NCI-H748 (cell line): Measurements from ENCODE around the gene CCM2.

Experiments used
- DNase-seq: peaks from one replicate; lab custom pipeline; 2025; ENCODE audit not compliant: unreplicated experiment; lab: John Stamatoyannopoulos, UW

Gene CCM2

DNA sequence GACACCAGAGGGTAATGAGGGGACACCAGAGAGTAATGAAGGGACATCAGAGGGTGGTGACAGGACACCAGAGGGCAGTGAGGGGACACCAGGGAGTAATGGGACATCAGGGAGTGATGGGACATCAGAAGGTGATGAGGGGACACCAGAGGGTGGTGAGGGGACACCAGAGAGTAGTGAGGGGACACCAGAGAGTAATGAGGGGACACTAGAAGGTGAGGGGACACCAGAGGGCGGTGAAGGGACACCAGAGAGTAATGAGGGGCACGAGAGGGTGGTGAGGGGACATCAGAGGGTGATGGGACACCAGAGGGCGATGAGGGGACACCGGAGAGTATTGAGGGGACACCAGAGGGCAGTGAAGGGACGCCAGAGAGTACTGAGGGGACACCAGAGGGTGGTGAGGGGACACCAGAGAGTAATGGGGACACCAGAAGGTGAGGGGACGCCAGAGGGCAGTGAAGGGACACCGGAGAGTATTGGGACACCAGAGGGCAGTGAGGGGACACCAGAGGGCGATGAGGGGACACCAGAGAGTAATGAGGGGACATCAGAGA, 78.2 kb downstream of the CCM2 start:
- no peak for DNase-seq

DNA sequence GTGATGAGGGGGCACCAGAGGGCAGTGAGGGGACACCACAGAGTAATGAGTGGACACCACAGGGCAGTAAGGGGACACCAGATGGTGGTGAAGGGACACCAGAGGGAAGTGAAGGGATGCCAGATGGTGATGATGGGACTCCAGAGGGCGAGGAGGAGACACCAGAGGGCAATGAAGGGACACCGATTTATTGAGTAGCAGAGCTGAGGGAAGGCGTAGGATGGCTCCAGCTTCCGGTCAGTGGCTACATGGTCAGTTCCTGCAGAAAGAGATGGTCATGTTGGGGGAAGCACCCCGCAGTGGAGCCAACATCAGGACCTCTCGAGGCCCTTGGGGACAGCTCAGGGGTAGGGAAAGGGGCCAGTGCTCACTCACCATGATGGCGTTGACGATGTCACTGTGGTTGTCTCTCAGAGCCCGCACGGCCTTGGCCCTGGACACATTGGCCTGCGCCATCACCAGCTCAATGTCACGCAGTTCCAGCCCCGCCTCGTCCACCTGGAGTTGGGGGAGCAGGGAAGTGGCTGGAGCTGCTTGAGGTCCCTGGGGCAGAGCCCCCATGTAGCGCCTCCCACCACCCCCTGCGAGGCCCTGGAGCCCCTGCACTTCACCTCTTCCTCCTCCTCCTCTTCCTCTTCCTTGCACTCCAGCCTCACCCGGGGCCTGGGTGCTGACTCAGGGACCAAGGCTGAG, 80.4 kb downstream of the CCM2 start:
- DNase-seq: no peak

DNA sequence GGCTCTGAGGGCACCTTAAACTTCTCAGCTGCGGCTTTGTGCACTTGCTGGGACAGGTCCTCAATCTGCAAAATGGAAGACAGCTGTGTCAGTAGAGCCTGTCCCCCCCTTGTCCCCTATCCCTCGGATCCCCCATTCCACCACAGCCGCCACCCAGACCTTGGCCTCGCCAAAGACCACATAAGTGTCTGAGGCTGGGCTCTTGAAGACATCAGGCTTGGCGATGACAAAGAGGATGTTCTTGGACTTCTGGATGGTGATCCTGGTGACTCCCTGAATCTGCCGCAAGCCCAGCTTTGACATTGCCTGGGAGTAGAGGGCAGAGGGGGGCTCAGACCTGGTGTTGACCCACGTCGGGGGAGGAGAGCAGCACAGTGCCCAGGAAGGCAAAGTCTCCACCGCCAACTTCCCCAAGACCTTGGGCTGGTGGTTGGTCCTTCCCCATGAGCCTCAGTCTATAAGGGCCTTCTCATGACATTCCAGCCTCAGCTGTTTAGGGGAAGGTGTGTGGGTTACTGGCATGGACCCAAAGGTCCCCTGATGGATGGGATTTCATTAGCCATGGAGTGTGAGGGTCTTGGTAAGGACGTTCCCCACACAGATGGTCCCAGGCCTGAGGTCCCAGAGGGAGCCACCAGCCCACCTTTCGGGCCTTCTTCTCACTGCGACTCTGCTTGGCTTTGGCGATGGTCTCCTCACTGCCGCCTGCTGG, 81.1 kb downstream of the CCM2 start:
- DNase-seq: no peak

DNA sequence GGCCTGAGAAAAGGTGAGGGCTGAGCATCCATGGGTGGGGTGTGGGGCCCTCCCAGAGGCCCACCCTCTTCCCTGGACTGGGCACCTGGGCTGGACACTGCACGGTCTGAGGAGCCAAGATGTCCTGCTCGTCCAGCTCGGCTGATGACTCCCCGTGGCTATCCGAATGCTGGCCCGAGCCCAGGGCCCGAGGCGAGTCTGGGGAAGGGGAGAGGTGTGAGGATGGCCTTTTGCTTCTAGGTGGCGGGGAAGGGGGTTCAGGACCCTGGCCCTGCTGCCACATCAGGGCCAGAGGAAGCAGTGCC, 81.6 kb downstream of the CCM2 start:
- no peak for DNase-seq

DNA sequence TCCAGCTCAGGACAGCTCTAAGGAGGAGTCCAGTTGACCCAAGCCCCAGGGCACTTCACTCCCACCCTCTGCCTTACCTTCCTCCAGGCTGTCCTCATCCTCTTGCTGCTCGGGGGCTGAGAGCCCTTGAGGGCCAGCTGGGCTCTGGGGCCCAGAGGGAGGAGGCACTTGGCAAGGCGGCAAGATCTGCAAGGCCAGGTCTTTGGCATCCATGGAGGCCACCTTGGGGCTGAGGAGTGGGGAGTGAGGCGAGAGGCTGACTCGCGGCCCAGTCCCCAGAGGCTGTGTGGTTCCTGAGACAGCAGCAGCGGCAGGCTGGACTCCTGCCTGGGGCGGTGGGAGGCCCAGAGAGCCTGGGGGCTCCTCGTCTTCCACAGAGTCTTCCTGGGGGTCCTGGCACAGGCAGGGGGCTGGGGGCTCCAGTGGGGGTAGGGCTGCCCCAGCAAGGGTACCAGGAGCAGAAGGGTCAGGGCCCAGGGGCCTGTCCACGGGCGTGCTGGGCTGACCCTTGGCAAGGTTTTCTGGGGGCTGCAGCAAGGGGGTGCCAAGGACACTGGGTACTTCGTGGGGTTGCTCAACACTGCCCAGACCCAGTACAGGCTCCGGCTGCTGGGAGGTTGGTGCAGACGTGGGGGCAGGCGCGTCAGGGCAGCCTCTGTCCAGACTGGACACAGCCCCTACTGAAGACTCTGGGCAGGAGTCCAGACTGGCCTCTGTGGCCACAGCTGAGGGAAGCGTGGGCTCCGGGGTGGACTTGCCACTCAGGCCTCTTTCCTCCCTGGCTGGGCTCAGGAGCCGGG, 82.2 kb downstream of the CCM2 start:
- DNase-seq: no peak

DNA sequence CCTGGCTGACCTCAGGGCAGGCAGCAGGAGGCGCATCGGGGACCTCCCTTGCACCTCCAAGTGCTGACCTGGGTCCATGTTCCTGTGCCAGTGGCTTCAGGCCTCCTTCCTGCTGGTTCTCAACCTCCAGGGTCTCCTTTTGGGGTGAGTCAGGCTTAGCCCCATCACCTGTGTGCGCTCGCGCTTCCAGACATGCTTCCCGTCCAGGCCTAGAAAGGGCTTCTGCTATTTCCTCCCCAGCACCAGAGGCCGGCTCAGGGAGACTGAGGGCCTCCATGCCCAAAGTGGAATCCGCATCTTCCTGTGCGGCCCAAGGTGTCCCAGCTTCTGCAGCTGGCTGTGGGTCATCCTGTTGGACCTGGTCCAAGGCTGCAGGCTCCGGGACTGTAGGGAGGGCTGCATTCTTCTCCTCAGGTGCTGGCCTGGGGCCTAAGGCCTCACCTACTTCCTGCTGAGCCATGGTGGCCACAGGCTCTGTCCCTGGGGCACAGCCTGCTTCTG, 82.9 kb downstream of the CCM2 start:
- no peak for DNase-seq

DNA sequence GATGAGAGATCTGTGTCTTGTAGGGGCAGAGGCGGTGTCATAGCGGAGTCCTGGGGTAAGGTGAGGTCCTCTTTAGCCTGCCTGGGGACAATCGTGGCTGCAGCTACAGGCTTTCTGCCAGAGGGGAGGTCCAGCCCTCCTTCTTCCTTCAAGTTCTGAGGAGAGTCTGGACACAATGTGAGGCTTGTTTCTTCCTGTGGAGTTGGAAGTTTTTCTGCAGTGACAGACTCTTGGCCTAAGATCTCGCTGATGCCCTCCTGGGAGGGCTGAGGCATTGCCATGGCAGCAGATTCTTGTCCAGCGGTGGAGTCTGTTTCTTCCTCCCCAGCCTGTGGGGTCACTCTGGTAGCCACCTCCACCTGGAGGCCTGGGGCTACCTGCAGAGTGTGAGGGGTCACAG, 84.3 kb downstream of the CCM2 start:
- no peak for DNase-seq

DNA sequence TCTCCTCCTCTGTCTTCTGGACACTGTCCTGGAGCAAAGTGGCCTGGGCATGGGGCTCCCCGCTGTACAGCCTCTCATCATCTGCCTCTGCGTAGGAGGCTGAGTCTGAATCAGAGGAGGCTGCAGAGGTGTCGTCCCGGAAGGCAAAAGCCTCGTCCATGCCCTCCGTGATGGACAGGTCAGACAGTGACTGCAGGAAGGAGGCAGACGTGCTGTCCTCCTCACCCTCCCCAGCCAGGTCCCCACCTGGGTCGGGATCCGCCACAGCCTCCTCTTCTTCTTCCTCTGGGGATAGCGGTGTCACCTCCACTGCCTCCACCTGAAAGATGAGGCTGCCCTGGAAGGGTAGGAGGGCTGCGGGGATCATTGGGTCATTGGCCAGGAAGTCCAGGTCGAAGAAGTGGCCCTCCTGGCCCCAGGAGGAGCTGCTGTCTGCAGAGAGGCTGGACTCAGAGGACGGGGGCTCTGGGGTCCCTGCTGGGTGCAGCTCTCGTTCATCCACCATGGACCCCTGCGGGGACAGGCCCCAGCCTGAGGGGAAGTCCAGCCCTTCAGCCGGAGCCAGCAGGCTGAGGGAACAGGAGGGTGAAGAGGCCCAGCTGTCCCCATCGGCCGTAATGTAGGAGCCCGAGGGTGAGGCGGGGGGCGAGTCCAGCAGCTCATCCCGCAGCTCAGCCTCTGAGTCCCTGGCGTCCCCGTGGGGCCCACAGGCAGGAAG, 85.1 kb downstream of the CCM2 start:
- DNase-seq: no peak

DNA sequence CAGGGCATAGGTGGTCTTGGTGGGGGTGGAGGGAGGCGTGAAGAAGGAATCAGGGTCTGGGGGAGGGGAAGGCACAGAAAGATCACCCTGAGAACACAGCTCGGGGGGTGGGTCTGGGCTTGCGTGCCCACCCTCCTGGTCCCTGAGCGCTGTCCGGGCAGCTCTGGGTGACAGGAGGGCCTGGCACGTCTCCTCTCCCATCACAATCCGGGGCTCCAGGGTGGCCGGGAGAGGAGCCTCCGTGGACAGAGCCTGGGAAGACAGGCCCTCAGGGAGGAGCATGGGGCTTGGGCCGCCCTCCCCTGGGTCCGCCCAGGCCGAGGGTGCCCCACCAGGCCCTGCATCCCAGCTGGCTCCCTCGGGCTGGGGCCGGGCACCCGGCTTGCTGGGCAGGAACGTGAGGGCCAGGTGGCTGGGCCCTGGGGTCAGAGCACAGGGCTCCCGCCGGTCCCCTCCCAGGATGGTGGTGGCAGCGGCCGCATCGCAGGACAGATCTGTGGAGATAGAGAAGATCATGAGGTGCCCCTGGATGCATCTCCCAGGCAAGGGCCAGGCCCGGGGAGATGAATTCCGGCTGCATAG, 85.7 kb downstream of the CCM2 start:
- DNase-seq: no peak

DNA sequence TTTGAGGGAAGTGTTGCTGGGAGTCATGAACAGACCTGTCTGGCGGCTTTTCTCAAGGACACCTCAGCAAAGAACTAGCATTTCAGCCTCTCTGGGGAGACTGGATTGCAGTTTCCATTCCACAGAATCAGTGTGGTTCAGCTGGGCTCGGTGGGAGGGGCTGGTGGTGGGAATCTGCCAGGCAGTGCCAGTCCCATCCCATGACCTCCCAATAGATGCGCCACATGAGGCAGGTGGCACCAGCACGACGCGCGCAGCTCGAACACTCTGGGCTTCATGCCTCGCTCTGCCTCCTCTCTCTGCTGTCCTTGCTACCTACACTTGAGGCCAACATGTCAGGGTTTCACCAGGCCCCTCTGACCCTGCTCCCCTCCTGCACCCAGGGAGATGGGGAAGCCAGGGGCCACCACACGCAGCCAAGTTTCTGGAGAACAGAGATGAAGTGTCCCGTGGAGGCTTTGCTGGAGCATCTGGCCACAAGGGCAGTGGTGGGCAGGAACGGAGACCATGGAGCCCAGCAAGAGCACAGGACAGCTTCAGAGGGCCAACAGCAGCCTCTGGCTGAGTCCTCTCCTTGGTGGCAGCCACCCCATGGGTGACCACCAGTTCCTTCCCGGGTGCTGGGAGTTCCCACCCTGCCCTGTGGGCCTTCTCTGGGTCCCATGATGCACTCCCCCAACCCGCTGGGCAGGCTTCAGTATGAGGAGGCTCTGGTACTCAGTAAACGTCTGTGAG, 86.5 kb downstream of the CCM2 start:
- no peak for DNase-seq

DNA sequence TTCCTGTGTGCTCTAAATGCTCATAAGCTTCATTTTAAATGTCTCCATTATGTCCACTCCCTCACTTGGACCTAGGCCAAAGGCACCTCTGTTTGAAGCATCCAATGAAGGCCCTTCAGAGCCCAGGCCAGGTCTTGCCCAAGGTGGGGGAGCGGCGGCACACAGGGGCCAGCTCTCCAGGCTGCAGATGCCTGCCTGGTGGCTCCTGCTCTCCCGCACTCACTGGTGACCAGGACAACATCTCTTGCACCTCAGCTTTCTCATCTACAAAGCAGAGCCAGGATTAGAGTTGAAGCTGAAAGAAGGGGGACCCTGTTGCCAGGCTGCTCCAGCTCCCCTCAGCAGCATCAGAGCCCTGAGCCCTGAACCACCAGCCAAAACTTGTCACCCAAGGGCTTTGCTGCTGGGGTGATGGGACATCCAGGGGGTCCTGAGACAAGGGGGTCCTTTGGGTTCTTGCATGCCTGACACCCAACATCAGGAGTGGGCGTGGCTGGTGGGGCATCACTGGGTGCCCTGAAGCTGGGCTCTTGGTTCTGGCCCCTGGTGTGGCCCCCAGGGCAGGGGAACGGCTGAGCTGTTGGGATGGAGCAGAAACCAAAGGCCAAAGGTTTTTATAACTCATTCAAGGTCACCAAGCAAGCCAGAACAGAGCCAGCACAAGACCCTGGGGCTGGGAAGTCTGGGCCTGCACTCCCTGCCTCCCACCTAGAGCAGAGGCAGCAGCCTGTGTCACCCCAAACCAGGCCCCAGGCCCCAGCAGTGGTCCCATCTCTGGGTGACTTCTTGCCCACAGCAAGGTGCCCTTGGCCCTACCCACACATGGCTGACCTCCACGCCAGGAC, 87.5 kb downstream of the CCM2 start:
- no peak for DNase-seq

DNA sequence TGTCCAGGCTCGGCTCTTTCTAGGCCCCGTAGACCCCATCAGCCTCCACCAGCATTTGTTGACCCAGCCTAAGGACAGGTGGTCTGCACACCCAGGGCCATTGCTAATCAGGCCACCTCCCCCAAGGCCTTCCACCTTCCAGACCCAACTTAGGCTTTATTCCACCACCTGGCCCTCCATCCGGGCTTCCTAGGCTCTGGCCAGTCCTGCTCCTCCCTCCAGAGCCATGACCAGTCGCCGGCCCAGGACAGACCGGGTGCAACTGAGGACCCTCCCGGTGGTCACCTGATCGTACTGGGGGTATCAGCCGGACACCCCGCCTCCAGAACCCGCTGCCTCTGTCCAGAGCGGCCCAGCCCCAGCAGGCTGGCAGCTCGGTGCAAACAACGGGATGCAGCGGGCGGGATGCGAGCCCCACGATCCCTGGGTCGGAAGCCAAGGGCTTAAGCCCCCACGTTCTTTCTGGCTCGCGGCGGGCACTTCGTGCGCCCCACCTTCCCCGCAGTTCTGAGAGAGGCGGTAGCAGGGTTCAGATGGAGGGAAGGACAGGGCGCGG, 88.2 kb downstream of the CCM2 start:
- peak; percentile 54 for DNase-seq

DNA sequence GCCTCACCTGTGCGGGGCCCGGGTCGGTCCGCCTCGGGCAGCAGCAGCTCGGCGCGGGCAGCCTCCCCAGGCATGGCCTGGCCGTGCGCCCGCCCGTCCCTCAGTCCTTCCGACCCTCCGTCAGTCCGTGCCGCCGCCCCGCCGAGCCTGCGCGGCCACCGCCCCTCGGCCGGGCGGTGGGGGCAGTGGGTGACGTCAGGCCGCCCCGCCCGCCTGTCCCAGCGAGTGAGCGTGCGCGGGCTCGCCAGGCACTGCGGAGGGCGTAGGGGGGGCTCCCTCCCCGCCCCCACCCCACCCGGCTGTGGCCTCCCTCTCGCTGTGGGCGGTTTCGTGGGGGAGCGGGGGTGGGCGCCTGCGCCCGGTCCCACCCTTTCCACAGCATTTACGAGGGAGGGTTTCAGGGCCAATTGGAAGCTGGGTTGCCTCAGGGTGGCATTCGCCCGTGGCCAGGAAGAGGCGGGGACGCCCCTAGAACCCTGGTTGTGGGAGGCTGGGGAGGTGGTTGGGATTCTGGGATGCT, 88.9 kb downstream of the CCM2 start, which contains the start of gene NACAD:
NACAD (minus strand) TSS at position 149 of the 520 bp plus-strand sequence; CDS start at position 74, 75 bp downstream.
- DNase-seq: no peak

DNA sequence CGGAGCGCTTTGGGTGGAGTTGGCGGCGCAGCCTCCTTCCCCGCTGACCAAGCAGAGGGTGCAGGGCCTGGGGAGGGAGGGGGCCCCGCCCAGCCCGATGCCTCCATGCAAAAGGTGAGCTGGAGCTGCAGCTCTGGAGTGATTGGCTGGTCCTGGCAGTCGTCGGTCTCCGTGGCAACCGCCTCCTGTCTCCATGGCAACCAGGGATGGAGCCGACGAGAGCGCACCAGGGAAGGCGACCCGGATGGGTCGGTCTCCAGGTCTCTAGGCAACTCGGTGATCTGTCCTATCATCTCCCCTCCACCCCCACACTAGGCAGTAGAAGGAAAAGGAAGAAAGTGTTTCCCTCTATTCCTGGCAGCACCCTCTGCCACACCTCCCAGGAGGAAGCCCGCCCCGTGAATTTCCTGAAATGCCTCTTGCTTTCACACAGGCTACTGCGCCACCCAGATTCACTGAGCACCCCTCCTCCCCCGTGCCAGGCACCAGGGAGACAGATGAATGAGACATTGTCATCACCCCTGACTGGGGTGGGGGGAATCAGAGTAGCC, 89.4 kb downstream of the CCM2 start:
- DNase-seq: peak; percentile 99

DNA sequence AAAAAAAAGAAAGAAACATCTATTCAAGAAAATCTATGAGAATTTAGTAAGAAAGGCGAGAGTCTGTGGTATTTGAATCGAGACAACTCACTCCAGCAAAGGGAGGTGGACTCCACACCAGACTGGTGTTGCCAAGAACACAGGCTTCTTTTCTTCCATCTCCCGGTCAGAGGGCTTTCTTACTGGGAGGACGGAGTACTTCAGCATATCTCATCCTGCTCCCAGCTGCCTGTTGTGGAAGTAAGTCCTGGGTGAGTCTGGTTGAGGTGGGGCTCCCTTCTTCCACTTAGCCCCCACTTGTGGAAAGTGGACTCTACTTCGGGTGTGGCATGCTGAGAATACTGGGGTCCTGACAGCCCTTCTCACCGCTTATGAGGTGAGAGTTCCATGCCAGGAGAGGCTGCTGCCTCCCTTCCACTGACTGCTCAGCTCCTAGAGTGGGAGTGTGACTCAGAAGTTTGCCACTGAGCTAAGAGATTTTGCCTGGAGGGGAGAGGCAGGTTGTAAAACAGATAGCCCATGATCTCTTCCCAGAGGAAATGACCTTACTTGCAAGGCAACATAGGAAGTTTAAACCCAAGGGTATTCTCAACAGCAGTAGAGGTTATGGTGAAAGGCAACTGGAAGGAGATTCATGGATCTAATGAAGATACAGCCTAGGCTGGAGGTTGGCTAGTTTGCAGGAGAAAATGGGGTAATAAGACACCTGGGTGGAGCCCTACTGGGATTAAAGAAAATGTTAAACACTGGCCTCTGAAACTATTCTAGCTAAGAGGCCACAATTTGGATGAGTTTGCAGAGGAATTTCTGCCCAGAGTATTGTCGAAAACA, 92.3 kb downstream of the CCM2 start:
- DNase-seq: no peak

DNA sequence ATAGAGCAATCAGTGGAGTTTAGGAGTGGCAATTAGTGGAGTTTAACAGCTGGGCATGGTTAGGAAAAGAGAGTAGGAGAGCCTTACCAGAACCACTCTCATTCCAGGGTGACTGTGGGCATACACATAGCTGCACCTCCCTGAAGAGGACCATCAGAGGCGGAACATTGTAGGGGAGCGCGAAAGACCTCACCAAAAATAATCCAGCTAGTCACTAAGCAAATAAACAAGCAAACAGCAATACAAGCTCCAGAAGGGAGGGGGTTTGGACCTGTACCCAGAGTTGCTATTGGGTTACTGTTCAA, 92.9 kb downstream of the CCM2 start:
- no peak for DNase-seq
